Uterus (tissue), 4 donors: ENCODE measurements around the gene TC2N. TPM values are rescaled to one million over a fixed set of nuclear protein-coding genes. Genes with fewer than 3 reads are reported as not detected.

Experiments
- DNase-seq, 2 donors: peaks; one replicate each; pipeline ENCODE4 v3.0.0-alpha.2; 2019 to 2020
- H3K27ac ChIP-seq, 2 donors: fragments of 200-600 bp; sonication (generic); 1 replicate in 1 of 2; 2 replicates in 1 of 2; pipeline ENCODE4 v1.5.1; 2016 to 2018
- H3K27me3 ChIP-seq, 2 donors: fragments of 200-600 bp; sonication (generic); one replicate each; pipeline ENCODE4 v1.5.1; 2018 to 2019; ENCODE audit warnings: control low read depth in 1 of 2
- H3K36me3 ChIP-seq, 2 donors: fragments of 200-600 bp; sonication (generic); one replicate each; pipeline ENCODE4 v1.5.1; 2019; ENCODE audit warnings: control low read depth in 1 of 2
- H3K4me1 ChIP-seq, 2 donors: fragments of 200-600 bp; sonication (generic); one replicate each; pipeline ENCODE4 v1.5.1; 2018 to 2019; ENCODE audit warnings: control low read depth in 1 of 2
- H3K4me3 ChIP-seq, 2 donors: fragments of 200-600 bp; sonication (generic); 1 replicate in 1 of 2; 2 replicates in 1 of 2; pipeline ENCODE4 v1.5.1; 2018 to 2019; ENCODE audit warnings: mild to moderate bottlenecking in 1 of 2
- H3K9me3 ChIP-seq, 2 donors: fragments of 200-600 bp; sonication (generic); one replicate each; pipeline ENCODE4 v1.5.1; 2019; ENCODE audit warnings: control low read depth in 1 of 2
- CTCF ChIP-seq, 4 experiments: fragments of 200-600 bp in 2 of 4; fragments of 450-650 bp in 2 of 4; sonication (generic) in 2 of 4; IDR thresholded peaks; one replicate each; pipeline ENCODE4 v1.5.1; 2016 to 2019; ENCODE audit warnings: antibody characterized with exemption in 4 of 4, mild to moderate bottlenecking in 2 of 4, moderate library complexity in 1 of 4
- POLR2A ChIP-seq, 2 donors: fragments of 450-650 bp; IDR thresholded peaks; one replicate each; pipeline ENCODE4 v1.6.1; 2016; ENCODE audit warnings: antibody characterized with exemption in 2 of 2, mild to moderate bottlenecking in 1 of 2, moderate library complexity in 1 of 2
- intact Hi-C: fragments of 100-400 bp; cut with DNase I; formaldehyde crosslinking; loops from one replicate; pipeline ENCODE4 v1.15.1; 2023; ENCODE audit warnings: low total_unique reads
- total RNA-seq, 4 donors: library from RNA; depleted of rRNA in 3 of 4; stranded (reverse); fragments of >200 nt in 3 of 4; gene quantifications; one replicate each; pipeline versions ENCODE4 v1.1.0 to v1.2.4, GENCODE V29; 2014 to 2023
- donor health status: DM: yes; HTN: yes; CAD: no.

TC2N gene
- total RNA-seq, 4 donors from 2014 or later = 25.4 to 79.1 (median 36.5) TPM

- Histone ChIP-seq H3K4me3 (no peak overlapping the region), H3K36me3 (no peaks in the 10 kb centered on the region), H3K27ac (peak overlapping the region; percentile 63 to 78), H3K27me3 (no peaks in the 10 kb centered on the region), H3K9me3 (no peaks in the 10 kb centered on the region), H3K4me1 (peaks cover 4 to 16% of the 10 kb centered on the region in 2 donors)
- TF ChIP-seq POLR2A (IDR thresholded peaks at IDR 0.05) = no peak
- no peak for TF ChIP-seq CTCF (IDR thresholded peaks at IDR 0.05)
- intact Hi-C loops = no loop called here
- no peak for DNase-seq
Measured at GRCh38 chr14:91896419-91896818, 29.1 kb upstream of the TC2N start.

GRCh38 chr14:91893669-91894068 is 26.3 kb upstream of the TC2N start:
- TF ChIP-seq CTCF (IDR thresholded peaks at IDR 0.05) (no peak), POLR2A (IDR thresholded peaks at IDR 0.05) (no peak)
- peaks cover 0 to 4% of the 10 kb centered on the region in 2 donors for H3K4me1 ChIP-seq
- intact Hi-C loops = no loop called here
- H3K27ac ChIP-seq = peak overlapping the region; percentile 19 to 29
- no peak for DNase-seq
- H3K27me3 ChIP-seq = no peaks in the 10 kb centered on the region
- H3K4me3 ChIP-seq = no peak overlapping the region
- no peaks in the 10 kb centered on the region for H3K36me3 ChIP-seq
- H3K9me3 ChIP-seq = no peaks in the 10 kb centered on the region

GRCh38 chr14:91893007-91893406 is 25.7 kb upstream of the TC2N start:
- Histone ChIP-seq H3K9me3 (no peaks in the 10 kb centered on the region), H3K4me3 (no peak overlapping the region), H3K4me1 (peaks cover 0 to 4% of the 10 kb centered on the region in 2 donors), H3K27me3 (no peaks in the 10 kb centered on the region), H3K27ac (peak overlapping the region; percentile 29 to 52), H3K36me3 (no peaks in the 10 kb centered on the region)
- DNase-seq = no peak
- intact Hi-C loops = no loop called here
- TF ChIP-seq POLR2A (IDR thresholded peaks at IDR 0.05) (no peak), CTCF (IDR thresholded peaks at IDR 0.05) (no peak)

- no peaks in the 10 kb centered on the region for H3K36me3 ChIP-seq
- H3K27me3 ChIP-seq = no peaks in the 10 kb centered on the region
- H3K4me1 ChIP-seq = no peaks in the 10 kb centered on the region
- intact Hi-C loops = no loop called here
- peak overlapping the region; percentile 52 to 74 for H3K27ac ChIP-seq
- H3K9me3 ChIP-seq = no peaks in the 10 kb centered on the region
- no peak for TF ChIP-seq CTCF (IDR thresholded peaks at IDR 0.05)
- no peak for DNase-seq
- no peak overlapping the region for H3K4me3 ChIP-seq
Measured at GRCh38 chr14:91891721-91892220, 24.4 kb upstream of the TC2N start.

- intact Hi-C loops = no loop called here
- Histone ChIP-seq H3K4me1 (no peaks in the 10 kb centered on the region), H3K27me3 (no peaks in the 10 kb centered on the region), H3K27ac (peak overlapping the region; percentile 71 to 74), H3K9me3 (no peaks in the 10 kb centered on the region), H3K4me3 (no peak overlapping the region), H3K36me3 (no peaks in the 10 kb centered on the region)
- DNase-seq = no peak
- TF ChIP-seq POLR2A (IDR thresholded peaks at IDR 0.05) (no peak), CTCF (IDR thresholded peaks at IDR 0.05) (no peak)
Measured at GRCh38 chr14:91891101-91891500, 23.8 kb upstream of the TC2N start.
